ENCODE results near the gene LTO1.

DNA sequence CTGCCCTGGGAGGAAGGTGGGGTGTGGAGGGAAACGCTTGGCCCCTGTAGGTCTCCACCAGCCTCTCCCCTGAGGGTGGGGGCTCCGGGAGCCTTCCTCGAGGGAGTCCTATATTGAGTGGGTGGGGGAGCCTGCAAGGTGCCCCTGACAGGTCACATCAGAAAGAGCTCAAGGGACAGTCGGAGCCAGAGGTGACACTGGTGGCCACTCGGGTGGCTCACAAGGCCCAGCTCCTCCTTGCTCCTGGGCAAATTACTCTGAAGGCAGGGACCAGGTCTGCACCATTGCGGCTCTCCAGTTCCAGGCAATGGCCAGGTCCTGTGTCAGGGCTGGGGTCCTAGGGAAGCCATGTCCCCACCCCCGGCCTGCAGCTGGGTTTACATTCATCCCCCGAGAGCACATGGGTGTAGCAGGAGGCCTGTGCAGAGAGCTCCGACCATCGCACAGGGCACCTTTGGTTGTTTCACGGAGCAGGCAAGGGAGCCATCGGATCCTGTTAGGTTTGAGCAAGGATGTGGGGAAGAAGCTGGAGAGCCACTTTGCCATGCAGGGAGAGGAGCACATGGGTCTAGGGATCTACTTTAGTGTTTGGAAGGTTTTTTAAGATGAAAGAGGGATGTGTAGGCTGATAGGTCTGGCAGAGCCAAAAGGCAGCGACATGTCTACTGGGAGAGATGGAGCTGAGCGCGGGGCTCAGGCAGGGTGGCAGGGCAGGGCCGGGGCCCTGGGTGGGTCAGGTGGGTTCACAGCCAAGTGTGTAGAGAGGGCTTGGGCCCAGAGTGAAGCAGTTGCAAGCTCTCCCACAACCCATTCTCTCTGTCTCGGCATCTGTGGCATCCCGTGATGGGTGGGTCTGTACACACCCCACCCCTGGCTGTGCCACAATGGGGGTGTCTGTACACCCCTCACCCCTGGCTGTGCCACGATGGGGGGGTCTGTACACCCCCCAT is 19.4 kb downstream of the LTO1 start:
- TF ChIP-seq, protein P1, sequence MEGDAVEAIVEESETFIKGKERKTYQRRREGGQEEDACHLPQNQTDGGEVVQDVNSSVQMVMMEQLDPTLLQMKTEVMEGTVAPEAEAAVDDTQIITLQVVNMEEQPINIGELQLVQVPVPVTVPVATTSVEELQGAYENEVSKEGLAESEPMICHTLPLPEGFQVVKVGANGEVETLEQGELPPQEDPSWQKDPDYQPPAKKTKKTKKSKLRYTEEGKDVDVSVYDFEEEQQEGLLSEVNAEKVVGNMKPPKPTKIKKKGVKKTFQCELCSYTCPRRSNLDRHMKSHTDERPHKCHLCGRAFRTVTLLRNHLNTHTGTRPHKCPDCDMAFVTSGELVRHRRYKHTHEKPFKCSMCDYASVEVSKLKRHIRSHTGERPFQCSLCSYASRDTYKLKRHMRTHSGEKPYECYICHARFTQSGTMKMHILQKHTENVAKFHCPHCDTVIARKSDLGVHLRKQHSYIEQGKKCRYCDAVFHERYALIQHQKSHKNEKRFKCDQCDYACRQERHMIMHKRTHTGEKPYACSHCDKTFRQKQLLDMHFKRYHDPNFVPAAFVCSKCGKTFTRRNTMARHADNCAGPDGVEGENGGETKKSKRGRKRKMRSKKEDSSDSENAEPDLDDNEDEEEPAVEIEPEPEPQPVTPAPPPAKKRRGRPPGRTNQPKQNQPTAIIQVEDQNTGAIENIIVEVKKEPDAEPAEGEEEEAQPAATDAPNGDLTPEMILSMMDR (IDR thresholded peaks at IDR 0.05), result no peak
- TF ChIP-seq SMC3 (IDR thresholded peaks at IDR 0.05) (no peak), KDM1A (IDR thresholded peaks at IDR 0.05; ENCODE audit: low read depth) (no peak), RCOR1 (IDR thresholded peaks at IDR 0.05; ENCODE audit: low read depth, low read length) (no peak), ESRRA (IDR thresholded peaks at IDR 0.05; ENCODE audit: borderline replicate concordance, low read length) (no peak)
- TF ChIP-seq, protein P2, sequence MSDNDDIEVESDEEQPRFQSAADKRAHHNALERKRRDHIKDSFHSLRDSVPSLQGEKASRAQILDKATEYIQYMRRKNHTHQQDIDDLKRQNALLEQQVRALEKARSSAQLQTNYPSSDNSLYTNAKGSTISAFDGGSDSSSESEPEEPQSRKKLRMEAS (IDR thresholded peaks at IDR 0.05), result no peak; the same call in 1 of the 2 replicates

Measured in A549 (cell line).